ENCODE measurements around the gene DST.

DST gene

DNA sequence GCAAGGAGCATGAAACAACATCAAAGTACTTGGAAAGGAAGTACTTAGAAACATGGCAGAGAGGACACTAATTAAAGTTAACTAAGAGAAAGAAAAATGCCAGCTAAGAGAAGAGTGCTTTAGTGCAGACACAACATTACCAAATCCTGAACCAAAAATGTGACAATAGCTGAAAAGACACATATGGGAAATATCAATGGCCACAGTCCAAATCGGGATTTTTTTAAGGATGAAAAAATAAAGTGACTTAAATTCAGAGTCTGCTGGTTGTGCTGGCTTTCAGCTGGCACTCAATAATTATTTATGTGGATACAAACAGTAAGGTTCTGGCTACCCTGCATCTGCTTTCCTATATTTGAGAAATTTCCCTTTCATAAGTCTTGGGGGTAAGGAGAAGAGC, 12.6 kb upstream of the DST start:
- Histone ChIP-seq H3K27ac (no peak overlapping the region), H3K4me3 (ENCODE audit: low read depth, low read length) (no peak overlapping the region), H3K27me3 (replicated peaks) (no peaks in the 10 kb centered on the region), H3K36me3 (replicated peaks) (no peaks in the 10 kb centered on the region)
- in situ Hi-C loops (cut with HindIII; ENCODE audit: low pct_ligation_motif_present, low sequenced_read_pairs) = no loop called here
- no peak for DNase-seq
- TF ChIP-seq, protein P1, sequence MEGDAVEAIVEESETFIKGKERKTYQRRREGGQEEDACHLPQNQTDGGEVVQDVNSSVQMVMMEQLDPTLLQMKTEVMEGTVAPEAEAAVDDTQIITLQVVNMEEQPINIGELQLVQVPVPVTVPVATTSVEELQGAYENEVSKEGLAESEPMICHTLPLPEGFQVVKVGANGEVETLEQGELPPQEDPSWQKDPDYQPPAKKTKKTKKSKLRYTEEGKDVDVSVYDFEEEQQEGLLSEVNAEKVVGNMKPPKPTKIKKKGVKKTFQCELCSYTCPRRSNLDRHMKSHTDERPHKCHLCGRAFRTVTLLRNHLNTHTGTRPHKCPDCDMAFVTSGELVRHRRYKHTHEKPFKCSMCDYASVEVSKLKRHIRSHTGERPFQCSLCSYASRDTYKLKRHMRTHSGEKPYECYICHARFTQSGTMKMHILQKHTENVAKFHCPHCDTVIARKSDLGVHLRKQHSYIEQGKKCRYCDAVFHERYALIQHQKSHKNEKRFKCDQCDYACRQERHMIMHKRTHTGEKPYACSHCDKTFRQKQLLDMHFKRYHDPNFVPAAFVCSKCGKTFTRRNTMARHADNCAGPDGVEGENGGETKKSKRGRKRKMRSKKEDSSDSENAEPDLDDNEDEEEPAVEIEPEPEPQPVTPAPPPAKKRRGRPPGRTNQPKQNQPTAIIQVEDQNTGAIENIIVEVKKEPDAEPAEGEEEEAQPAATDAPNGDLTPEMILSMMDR (IDR thresholded peaks at IDR 0.05; ENCODE audit: low read depth, low read length, missing control alignments) = no peak

DNA sequence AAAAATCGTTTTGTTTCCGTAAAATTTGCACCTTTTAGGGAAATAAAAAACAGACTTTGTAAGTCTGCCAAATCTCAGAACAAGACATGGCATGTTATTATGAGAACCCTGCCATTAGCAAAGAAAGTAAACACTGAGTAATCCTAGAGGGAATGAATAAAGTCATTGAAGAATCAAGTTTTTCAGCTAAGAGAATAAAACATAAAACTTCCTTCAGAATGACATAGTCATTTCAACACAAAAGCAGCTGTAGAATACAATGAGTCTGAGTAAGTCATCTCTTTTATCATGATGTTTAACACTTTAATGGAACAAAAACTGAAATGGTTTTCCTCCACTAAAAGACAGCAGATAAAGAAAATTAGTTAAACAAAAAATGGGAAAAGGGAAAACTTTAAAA, 10.3 kb upstream of the DST start:
- in situ Hi-C loops (cut with HindIII; ENCODE audit: low pct_ligation_motif_present, low sequenced_read_pairs) = no loop called here
- Histone ChIP-seq H3K27me3 (replicated peaks) (no peaks in the 10 kb centered on the region), H3K27ac (peak overlapping the region; percentile 23), H3K36me3 (replicated peaks) (peaks cover 2% of the 10 kb centered on the region), H3K4me3 (ENCODE audit: low read depth, low read length) (no peak overlapping the region)
- no peak for DNase-seq
- TF ChIP-seq, protein P1 (IDR thresholded peaks at IDR 0.05; ENCODE audit: low read depth, low read length, missing control alignments) = no peak

DNA sequence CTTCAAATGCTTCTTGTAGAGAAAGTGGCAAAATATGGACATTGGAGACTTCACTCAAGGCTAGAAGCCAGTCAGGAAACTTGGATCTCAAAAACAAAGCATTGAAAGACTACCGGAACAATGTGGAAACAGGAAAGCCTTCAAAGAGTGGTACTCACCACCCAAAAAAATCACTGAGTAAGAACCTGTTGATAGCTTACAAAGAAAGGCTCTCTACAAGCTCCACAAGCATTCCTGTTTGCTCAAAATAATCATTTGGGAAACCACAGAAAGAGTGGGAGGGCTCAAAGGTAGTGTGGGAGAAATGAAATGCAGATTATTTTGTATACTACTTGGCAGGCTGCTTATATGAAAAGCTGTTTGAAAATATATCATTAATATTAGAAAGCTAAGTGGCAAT, 9.5 kb upstream of the DST start:
- in situ Hi-C loops (cut with HindIII; ENCODE audit: low pct_ligation_motif_present, low sequenced_read_pairs) = no loop called here
- TF ChIP-seq, protein P1 (IDR thresholded peaks at IDR 0.05; ENCODE audit: low read depth, low read length, missing control alignments) = no peak
- DNase-seq = no peak

DNA sequence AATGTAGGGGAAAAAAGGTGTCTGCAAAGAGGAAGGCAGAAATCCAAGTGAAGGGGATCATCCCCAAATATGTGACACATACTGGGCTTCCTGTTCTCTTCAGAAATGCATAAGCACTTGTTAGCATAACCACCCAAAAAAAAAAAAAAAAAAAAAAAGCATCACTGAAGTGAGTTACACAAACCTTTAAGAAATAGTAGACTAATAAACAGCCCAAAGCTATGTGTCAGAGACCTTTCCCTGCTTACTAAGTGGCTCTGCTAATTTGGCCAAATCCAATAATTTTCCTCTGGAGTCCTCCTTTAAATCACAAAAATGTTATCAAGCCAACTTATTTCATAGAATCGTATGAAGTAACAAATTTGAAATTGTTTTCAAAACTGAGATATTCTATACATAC, 7.5 kb upstream of the DST start:
- H3K4me3 ChIP-seq (ENCODE audit: low read depth, low read length) = no peak overlapping the region
- in situ Hi-C loops (cut with HindIII; ENCODE audit: low pct_ligation_motif_present, low sequenced_read_pairs) = no loop called here
- peaks cover 22% of the 10 kb centered on the region for H3K36me3 ChIP-seq (replicated peaks)
- DNase-seq = no peak
- TF ChIP-seq, protein P1 (IDR thresholded peaks at IDR 0.05; ENCODE audit: low read depth, low read length, missing control alignments) = no peak
- H3K27me3 ChIP-seq (replicated peaks) = no peaks in the 10 kb centered on the region
- H3K27ac ChIP-seq = no peak overlapping the region

More for the DNA sequence above, 9.5 kb upstream of the DST start:
- Histone ChIP-seq H3K36me3 (replicated peaks) (peaks cover 7% of the 10 kb centered on the region), H3K27me3 (replicated peaks) (no peaks in the 10 kb centered on the region), H3K27ac (peak overlapping the region; percentile 18), H3K4me3 (ENCODE audit: low read depth, low read length) (no peak overlapping the region)

DNA sequence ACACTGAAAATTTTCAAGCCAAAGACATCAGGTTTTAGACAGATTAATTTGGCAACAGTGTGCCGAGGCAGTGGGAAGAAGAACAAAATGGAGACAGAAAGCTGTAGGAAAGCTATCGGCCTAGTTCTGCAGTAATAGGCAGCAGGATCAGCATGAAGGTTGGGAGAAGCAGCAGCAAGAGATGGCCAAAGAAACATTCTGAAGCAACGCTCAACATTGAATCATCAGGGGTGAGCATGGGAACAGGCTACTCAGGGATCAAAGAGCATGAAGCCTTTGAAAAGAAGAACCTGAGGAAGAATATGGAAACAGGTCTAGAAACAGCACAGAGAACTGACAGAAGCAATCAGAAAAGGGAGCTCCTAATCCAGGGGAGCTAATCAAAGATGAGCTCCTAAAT, 7.1 kb upstream of the DST start:
- in situ Hi-C loops (cut with HindIII; ENCODE audit: low pct_ligation_motif_present, low sequenced_read_pairs) = no loop called here
- H3K27ac ChIP-seq = peak overlapping the region; percentile 20
- peaks cover 26% of the 10 kb centered on the region for H3K36me3 ChIP-seq (replicated peaks)
- TF ChIP-seq, protein P1 (IDR thresholded peaks at IDR 0.05; ENCODE audit: low read depth, low read length, missing control alignments) = no peak
- no peak overlapping the region for H3K4me3 ChIP-seq (ENCODE audit: low read depth, low read length)
- peak; percentile 32 for DNase-seq
- no peaks in the 10 kb centered on the region for H3K27me3 ChIP-seq (replicated peaks)

DNA sequence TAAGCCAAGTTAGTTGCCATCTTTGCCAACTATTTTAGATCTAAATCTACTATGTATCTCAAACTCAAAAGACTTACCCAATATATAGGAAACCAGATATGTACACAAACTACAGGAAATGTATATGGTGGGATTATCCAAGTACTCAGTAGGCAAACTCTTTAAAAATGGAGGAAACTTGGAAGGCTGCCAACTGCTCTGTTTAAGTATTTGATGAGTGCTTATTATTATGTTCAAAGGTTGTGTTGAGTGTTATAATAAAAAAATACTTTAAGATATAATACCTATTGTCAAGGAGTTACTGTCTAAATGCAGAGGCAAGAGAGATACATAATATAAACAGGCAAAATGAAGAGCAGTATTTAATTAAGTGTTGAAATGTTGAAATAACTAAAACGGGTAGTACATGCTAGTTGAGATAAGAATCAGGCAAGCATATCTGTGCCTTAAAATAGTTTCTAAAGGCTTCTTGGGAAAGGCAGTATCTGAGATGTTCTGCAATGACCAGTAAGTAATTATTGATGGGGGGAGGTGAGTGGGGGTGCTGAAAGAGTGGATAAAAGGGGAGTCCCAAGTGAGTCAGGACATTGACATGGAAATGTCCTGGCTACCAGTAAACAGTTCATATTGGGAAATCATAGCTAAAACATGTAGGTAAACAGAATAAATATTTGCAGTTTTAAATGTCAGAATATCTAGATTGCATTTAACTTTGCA, 6.5 kb upstream of the DST start:
- in situ Hi-C loops (cut with HindIII; ENCODE audit: low pct_ligation_motif_present, low sequenced_read_pairs) = no loop called here
- TF ChIP-seq, protein P1 (IDR thresholded peaks at IDR 0.05; ENCODE audit: low read depth, low read length, missing control alignments) = no peak
- DNase-seq = no peak
- H3K27me3 ChIP-seq (replicated peaks) = no peaks in the 10 kb centered on the region
- H3K4me3 ChIP-seq (ENCODE audit: low read depth, low read length) = no peak overlapping the region
- peak overlapping the region; percentile 20 for H3K27ac ChIP-seq
- peaks cover 31% of the 10 kb centered on the region for H3K36me3 ChIP-seq (replicated peaks)
